IMR-90 (cell line): ENCODE measurements around the gene MCHR2. TPM values are rescaled to one million over a fixed set of nuclear protein-coding genes. Genes with fewer than 3 reads are reported as not detected.

ENCODE experiments used
- ATAC-seq: fragments of 200-7000 bp; cut with Tn5 transposase; 2 replicates; pipeline ENCODE4 v1.9.1; 2020; ENCODE audit warnings: low read depth, mild to moderate bottlenecking, moderate library complexity
- BruUV-seq: library from RNA; stranded (reverse); fragments of 400-500 nt; replicated peaks from 2 replicates; lab custom pipeline; 2021; lab: Mats Ljungman, UMichigan
- CTCF ChIA-PET: fragments of 300-600 bp; formaldehyde crosslinking; extraction: SDS; loops from one replicate; lab custom pipeline; 2021; ENCODE audit warnings: antibody characterized with exemption; lab: Yijun Ruan, JAX
- POLR2A ChIA-PET: fragments of 300-600 bp; sonication (Branson Sonifier 250); formaldehyde crosslinking; loops from one replicate; lab custom pipeline; 2022; ENCODE audit warnings: antibody characterized with exemption; ENCODE audit not compliant: unreplicated experiment; lab: Charles Lee
- DNase-seq: peaks from one replicate; pipeline ENCODE4 v3.0.0; 2013
- H2AFZ ChIP-seq: replicated peaks from 2 replicates; pipeline ENCODE3; 2013; ENCODE audit warnings: low read length, mild to moderate bottlenecking; ENCODE audit not compliant: poor library complexity
- H2AK5ac ChIP-seq: 2 replicates; pipeline ENCODE4 v1.6.1; 2013; ENCODE audit warnings: low read depth, low read length, inconsistent platforms
- H2AK9ac ChIP-seq: replicated peaks from 2 replicates; pipeline ENCODE3; 2013; ENCODE audit warnings: mild to moderate bottlenecking, low read depth, low read length, moderate library complexity; ENCODE audit not compliant: poor library complexity
- H2BK120ac ChIP-seq: 2 replicates; pipeline ENCODE4 v1.6.1; 2013; ENCODE audit warnings: low read depth, low read length, inconsistent platforms
- H2BK15ac ChIP-seq: 3 replicates; pipeline ENCODE4 v1.6.1; 2013; ENCODE audit warnings: low read depth, low read length, inconsistent platforms
- H2BK20ac ChIP-seq: 2 replicates; pipeline ENCODE4 v1.6.1; 2013; ENCODE audit warnings: low read depth, mild to moderate bottlenecking, inconsistent platforms, low read length, moderate library complexity
- H2BK5ac ChIP-seq: 2 replicates; pipeline ENCODE4 v1.6.1; 2013; ENCODE audit warnings: mild to moderate bottlenecking, low read depth, low read length, inconsistent platforms; ENCODE audit not compliant: poor library complexity, severe bottlenecking
- H3K14ac ChIP-seq: replicated peaks from 2 replicates; pipeline ENCODE4 v1.6.1; 2013; ENCODE audit warnings: low read depth, low read length, inconsistent platforms
- H3K18ac ChIP-seq: 2 replicates; pipeline ENCODE4 v1.6.1; 2013; ENCODE audit warnings: low read depth, low read length, control low read depth
- H3K23ac ChIP-seq: 2 replicates; pipeline ENCODE4 v1.6.1; 2013; ENCODE audit warnings: low read depth, low read length, inconsistent platforms
- H3K27ac ChIP-seq: 2 replicates; pipeline ENCODE4 v1.5.1; 2013; ENCODE audit warnings: mild to moderate bottlenecking, control low read depth, low read length; ENCODE audit not compliant: insufficient read depth
- H3K27me3 ChIP-seq: 2 replicates; pipeline ENCODE4 v1.6.1; 2013; ENCODE audit warnings: low read length; ENCODE audit not compliant: control insufficient read depth, insufficient read depth
- H3K36me3 ChIP-seq: 2 replicates; pipeline ENCODE4 v1.6.1; 2013; ENCODE audit warnings: low read length, mixed read lengths; ENCODE audit not compliant: control insufficient read depth, insufficient read depth
- H3K4ac ChIP-seq: 2 replicates; pipeline ENCODE4 v1.6.1; 2013; ENCODE audit warnings: low read depth, low read length, inconsistent platforms
- H3K4me1 ChIP-seq: 2 replicates; pipeline ENCODE4 v1.6.1; 2013; ENCODE audit warnings: low read length, mixed read lengths; ENCODE audit not compliant: control insufficient read depth, insufficient read depth
- H3K4me2 ChIP-seq: 2 replicates; pipeline ENCODE4 v1.6.1; 2013; ENCODE audit warnings: low read depth, mild to moderate bottlenecking, control low read depth, low read length, moderate library complexity
- H3K4me3 ChIP-seq: 2 replicates; pipeline ENCODE4 v1.5.1; 2013; ENCODE audit warnings: low read depth, mild to moderate bottlenecking, control low read depth, low read length, moderate library complexity; ENCODE audit not compliant: insufficient read depth
- H3K56ac ChIP-seq: 2 replicates; pipeline ENCODE4 v1.6.1; 2013; ENCODE audit warnings: low read length, inconsistent platforms; ENCODE audit not compliant: insufficient read depth; ENCODE audit errors: extremely low read depth
- H3K79me1 ChIP-seq, 2 experiments: 2 replicates each; pipeline ENCODE4 v1.6.1; 2013; ENCODE audit warnings: low read length in 2 of 2, inconsistent platforms in 1 of 2, low read depth in 1 of 2
- H3K9ac ChIP-seq: 2 replicates; pipeline ENCODE4 v1.6.1; 2013; ENCODE audit warnings: low read depth, low read length, control low read depth
- H3K9me1 ChIP-seq: 2 replicates; pipeline ENCODE4 v1.6.1; 2013; ENCODE audit warnings: low read length, inconsistent platforms; ENCODE audit not compliant: insufficient read depth
- H3K9me3 ChIP-seq: 2 replicates; pipeline ENCODE4 v1.6.1; 2013; ENCODE audit warnings: low read length; ENCODE audit not compliant: control insufficient read depth, insufficient read depth
- H4K20me1 ChIP-seq: 2 replicates; pipeline ENCODE4 v1.6.1; 2013; ENCODE audit warnings: low read length, inconsistent platforms; ENCODE audit not compliant: insufficient read depth
- H4K5ac ChIP-seq: 2 replicates; pipeline ENCODE4 v1.6.1; 2013; ENCODE audit warnings: mild to moderate bottlenecking, low read depth, low read length, control low read depth
- H4K8ac ChIP-seq, 2 experiments: 2 replicates each; pipeline ENCODE4 v1.6.1; 2013; ENCODE audit warnings: low read depth in 2 of 2, low read length in 2 of 2, control low read depth in 1 of 2, inconsistent platforms in 1 of 2
- H4K91ac ChIP-seq: 2 replicates; pipeline ENCODE4 v1.6.1; 2013; ENCODE audit warnings: low read depth, low read length, inconsistent platforms; ENCODE audit not compliant: insufficient read depth
- BHLHE40 ChIP-seq: fragments of 150-350 bp; IDR thresholded peaks from 2 replicates; pipeline ENCODE4 v1.6.1; 2016; ENCODE audit warnings: mild to moderate bottlenecking, low read depth, low read length
- CEBPB ChIP-seq: IDR thresholded peaks from 2 replicates; pipeline ENCODE4 v1.6.1; 2012; ENCODE audit warnings: low read depth, low read length, improper control_type of control experiment
- CHD1 ChIP-seq: IDR thresholded peaks from 2 replicates; pipeline ENCODE4 v1.6.1; 2012; ENCODE audit warnings: low read depth, low read length, improper control_type of control experiment
- FOS ChIP-seq: fragments of 150-350 bp; IDR thresholded peaks from 2 replicates; pipeline ENCODE4 v1.6.1; 2016; ENCODE audit warnings: low read depth, low read length
- MAFK ChIP-seq: IDR thresholded peaks from 2 replicates; pipeline ENCODE4 v1.6.1; 2012; ENCODE audit warnings: low read depth, low read length, improper control_type of control experiment
- MAZ ChIP-seq: IDR thresholded peaks from 2 replicates; pipeline ENCODE4 v1.6.1; 2012; ENCODE audit warnings: low read depth, mild to moderate bottlenecking, low read length, improper control_type of control experiment, moderate library complexity, borderline replicate concordance
- MXI1 ChIP-seq: IDR thresholded peaks from 2 replicates; pipeline ENCODE4 v1.6.1; 2012; ENCODE audit warnings: low read depth, mild to moderate bottlenecking, low read length, moderate library complexity, borderline replicate concordance
- NFE2L2 ChIP-seq: fragments of 150-350 bp; IDR thresholded peaks from 2 replicates; pipeline ENCODE4 v1.6.1; 2016; ENCODE audit warnings: low read depth, mild to moderate bottlenecking, low read length
- POLR2A ChIP-seq: IDR thresholded peaks from 2 replicates; pipeline ENCODE4 v1.6.1; 2012; ENCODE audit warnings: mild to moderate bottlenecking, low read depth, low read length
- RAD21 ChIP-seq: IDR thresholded peaks from 2 replicates; pipeline ENCODE4 v1.6.1; 2012; ENCODE audit warnings: low read length, improper control_type of control experiment
- RCOR1 ChIP-seq: IDR thresholded peaks from 2 replicates; pipeline ENCODE4 v1.6.1; 2012; ENCODE audit warnings: mild to moderate bottlenecking, low read length, improper control_type of control experiment; ENCODE audit not compliant: insufficient replicate concordance
- RFX5 ChIP-seq: IDR thresholded peaks from 2 replicates; pipeline ENCODE4 v1.8.0; 2012; ENCODE audit warnings: low read depth, mild to moderate bottlenecking, low read length, moderate library complexity
- dilution Hi-C: fragments of 300-500 bp; cut with HindIII; formaldehyde crosslinking; loops from one replicate; pipeline ENCODE4 v1.14.3; 2018; ENCODE audit warnings: low sequenced_read_pairs; ENCODE audit not compliant: unreplicated experiment
- in situ Hi-C: fragments of 300-500 bp; cut with MboI; formaldehyde crosslinking; loops from 3 replicates; pipeline ENCODE4 v1.14.3; 2019; ENCODE audit warnings: low sequenced_read_pairs, inconsistent platforms, mixed read lengths
- intact Hi-C: fragments of 100-400 bp; cut with micrococcal nuclease; formaldehyde crosslinking; loops from 2 replicates; pipeline ENCODE4 v1.10.0; 2022
- polyA plus RNA-seq, 3 experiments: library from polyadenylated mRNA; depleted of rRNA; stranded (reverse); fragments of >200 nt; gene quantifications; 2 replicates each; pipeline ENCODE4 v1.2.3, GENCODE V29; 2012; ENCODE audit warnings: low replicate concordance in 1 of 3
- total RNA-seq: library from RNA; depleted of rRNA; stranded (reverse); fragments of >200 nt; gene quantifications from 2 replicates; pipeline ENCODE4 v1.2.3, GENCODE V29; 2012
- TF ChIP-seq, protein P1 (sequence below): fragments of 150-350 bp; IDR thresholded peaks from 2 replicates; pipeline ENCODE4 v1.6.1; 2017; ENCODE audit warnings: mild to moderate bottlenecking, antibody characterized with exemption, low read length, low read depth

Gene MCHR2
- total and polyA plus RNA-seq, 2 of the 4 experiments (the other 2 are of a cell fraction): not detected

DNA sequence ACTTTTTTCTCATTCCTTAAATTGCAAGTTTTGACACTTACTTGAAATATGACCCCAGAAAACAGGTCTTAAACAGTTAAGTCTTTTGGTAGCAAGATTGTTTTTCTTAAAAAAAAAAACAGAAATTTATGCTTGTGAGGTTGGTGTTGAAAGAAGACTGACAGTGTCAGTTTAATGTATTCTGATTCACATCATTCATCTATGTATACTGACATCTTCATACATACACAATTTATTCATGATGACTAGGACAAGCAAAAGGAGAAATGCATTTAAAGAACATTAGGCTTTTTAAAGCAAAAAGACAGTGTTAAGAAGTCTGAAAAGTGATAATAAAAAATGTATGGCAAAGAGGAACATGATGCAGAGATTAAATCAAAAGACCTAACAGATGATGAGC lies 27.0 kb downstream of the MCHR2 start:
- H4K20me1 ChIP-seq: no peaks in the 10 kb centered on the region
- no peak overlapping the region for H4K5ac ChIP-seq
- H3K9ac ChIP-seq: no peak overlapping the region
- H2AK5ac ChIP-seq: no peak overlapping the region
- H3K4ac ChIP-seq: no peak overlapping the region
- no peaks in the 10 kb centered on the region for H3K27me3 ChIP-seq
- H3K4me2 ChIP-seq: no peak overlapping the region
- H3K9me1 ChIP-seq: no peaks in the 10 kb centered on the region
- H2BK20ac ChIP-seq: no peak overlapping the region
- H3K4me3 ChIP-seq: no peak overlapping the region
- no TSS peak for BruUV-seq
- H3K27ac ChIP-seq: no peak overlapping the region
- in situ Hi-C loops (no loop called here), dilution Hi-C loops (no loop called here), intact Hi-C loops (no loop called here)
- no peak for TF ChIP-seq MAZ
- TF ChIP-seq FOS: no peak
- TF ChIP-seq CHD1: no peak
- no peak for TF ChIP-seq RFX5
- TF ChIP-seq MAFK: no peak
- no peak for TF ChIP-seq RCOR1
- no peak for TF ChIP-seq RAD21
- TF ChIP-seq NFE2L2: no peak
- TF ChIP-seq, protein P1, sequence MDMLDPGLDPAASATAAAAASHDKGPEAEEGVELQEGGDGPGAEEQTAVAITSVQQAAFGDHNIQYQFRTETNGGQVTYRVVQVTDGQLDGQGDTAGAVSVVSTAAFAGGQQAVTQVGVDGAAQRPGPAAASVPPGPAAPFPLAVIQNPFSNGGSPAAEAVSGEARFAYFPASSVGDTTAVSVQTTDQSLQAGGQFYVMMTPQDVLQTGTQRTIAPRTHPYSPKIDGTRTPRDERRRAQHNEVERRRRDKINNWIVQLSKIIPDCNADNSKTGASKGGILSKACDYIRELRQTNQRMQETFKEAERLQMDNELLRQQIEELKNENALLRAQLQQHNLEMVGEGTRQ: no peak
- no peak for TF ChIP-seq BHLHE40
- TF ChIP-seq CEBPB: no peak
- no peak for TF ChIP-seq MXI1
- no peak for TF ChIP-seq POLR2A
- H2BK5ac ChIP-seq: no peak overlapping the region
- H2BK15ac ChIP-seq: no peak overlapping the region
- H3K18ac ChIP-seq: no peak overlapping the region
- H2AFZ ChIP-seq: no peak overlapping the region
- H2AK9ac ChIP-seq: no peak overlapping the region
- H3K56ac ChIP-seq: no peak overlapping the region
- ATAC-seq: no peak
- no peaks in the 10 kb centered on the region for H3K9me3 ChIP-seq
- H3K14ac ChIP-seq: no peak overlapping the region
- no peaks in the 10 kb centered on the region for H3K79me1 ChIP-seq
- H3K4me1 ChIP-seq: no peaks in the 10 kb centered on the region
- no peak overlapping the region for H2BK120ac ChIP-seq
- no peak for DNase-seq
- no peaks in the 10 kb centered on the region for H3K36me3 ChIP-seq
- H4K91ac ChIP-seq: no peak overlapping the region
- ChIA-PET CTCF (no interaction called here), POLR2A (no interaction called here)
- H4K8ac ChIP-seq: no peak overlapping the region
- no peak overlapping the region for H3K23ac ChIP-seq
